Astrocyte of the spinal cord (primary cell): Measurements from ENCODE around the gene DHX8.
"Not testable (repeated sequence)": the region's sequence is repeated elsewhere in the genome, so short reads cannot be mapped to it uniquely, and the experiment has no call there.

ENCODE experiments used
- DNase-seq: peaks from one replicate; pipeline ENCODE4 v3.0.0; 2011; ENCODE audit warnings: low read depth, low spot score
- H3K4me3 ChIP-seq: 2 replicates; pipeline ENCODE4 v1.5.1; 2011; ENCODE audit warnings: low read depth, mild to moderate bottlenecking, low read length, moderate library complexity
- CTCF ChIP-seq: IDR thresholded peaks from 2 replicates; pipeline ENCODE4 v1.5.1; 2012; ENCODE audit warnings: low read depth, mild to moderate bottlenecking, low read length, inconsistent platforms
- in situ Hi-C: cut with HindIII; loops from 2 replicates; pipeline ENCODE4 v1.10.0; 2017; ENCODE audit warnings: low sequenced_read_pairs

DHX8 gene

GRCh38 chr17:43471585-43472160, 12.1 kb upstream of the DHX8 start:
- DNase-seq, result peak; percentile 13
- no peak for TF ChIP-seq CTCF
- in situ Hi-C loops, result no loop called here
- H3K4me3 ChIP-seq, result no peak overlapping the region

- no peak overlapping the region for H3K4me3 ChIP-seq
- TF ChIP-seq CTCF, result no peak
- in situ Hi-C loops, result no loop called here
- no peak for DNase-seq
These were observed 8.2 kb upstream of the DHX8 start for GRCh38 chr17:43475494-43476089.

- DNase-seq, H3K4me3 ChIP-seq, in situ Hi-C loops: not testable (repeated sequence)
These were observed 7.5 kb upstream of the DHX8 start for GRCh38 chr17:43476306-43476705.

GRCh38 chr17:43477832-43478634, 5.7 kb upstream of the DHX8 start:
- no peak overlapping the region for H3K4me3 ChIP-seq
- DNase-seq, result no peak
- TF ChIP-seq CTCF, result no peak
- in situ Hi-C loops, result no loop called here

GRCh38 chr17:43479948-43480347, 3.8 kb upstream of the DHX8 start:
- TF ChIP-seq CTCF, result no peak
- DNase-seq, result no peak
- H3K4me3 ChIP-seq, result no peak overlapping the region
- in situ Hi-C loops, result no loop called here

GRCh38 chr17:43482103-43483012, 1.4 kb upstream of the DHX8 start:
- DNase-seq, result no peak
- TF ChIP-seq CTCF, result no peak
- in situ Hi-C loops, result no loop called here
- H3K4me3 ChIP-seq, result no peak overlapping the region
